ENCODE measurements around the gene KRT84.

Gene KRT84

GRCh38 chr12:52385226-52385702 is at the start of gene KRT84:
Gene KRT84, minus strand, starts transcription at chr12:52385652. Its CDS starts 67 bp downstream, at chr12:52385585.
- DNase-seq (ENCODE audit: low spot score in 2 of 2) (no peak), ATAC-seq (ENCODE audit: low read depth) (no peak)
- no peaks in the 10 kb centered on the region for H3K36me3 Mint-ChIP-seq
- peaks cover 12% of the 10 kb centered on the region for H3K27me3 Mint-ChIP-seq
- H3K4me3 Mint-ChIP-seq = no peak within 1 kb of the TSS
- no peak within 1 kb of the TSS for H3K27ac Mint-ChIP-seq
- H3K4me1 Mint-ChIP-seq = peaks cover 6% of the 10 kb centered on the region
- no peaks in the 10 kb centered on the region for H3K9me3 Mint-ChIP-seq

GRCh38 chr12:52434760-52435530 is 49.5 kb upstream of the KRT84 start:
- H3K9me3 Mint-ChIP-seq = no peaks in the 10 kb centered on the region
- peaks cover 7% of the 10 kb centered on the region for H3K27me3 Mint-ChIP-seq
- no peak for ATAC-seq (ENCODE audit: low read depth)
- no peak overlapping the region for H3K27ac Mint-ChIP-seq
- H3K36me3 Mint-ChIP-seq = no peaks in the 10 kb centered on the region
- no peaks in the 10 kb centered on the region for H3K4me1 Mint-ChIP-seq
- DNase-seq (ENCODE audit: low spot score in 2 of 2) = no peak
- H3K4me3 Mint-ChIP-seq = no peak overlapping the region

GRCh38 chr12:52434081-52434733 is 48.8 kb upstream of the KRT84 start, which contains the start of gene KRT75:
Gene KRT75, minus strand, starts transcription at chr12:52434371. Its CDS starts 67 bp downstream, at chr12:52434304.
- Mint-ChIP-seq H3K27me3 (peaks cover 7% of the 10 kb centered on the region), H3K4me1 (no peaks in the 10 kb centered on the region), H3K27ac (no peak within 1 kb of the TSS), H3K9me3 (no peaks in the 10 kb centered on the region), H3K4me3 (no peak within 1 kb of the TSS), H3K36me3 (no peaks in the 10 kb centered on the region)
- no peak for DNase-seq (ENCODE audit: low spot score in 2 of 2)
- no peak for ATAC-seq (ENCODE audit: low read depth)

GRCh38 chr12:52433501-52434080 is 48.1 kb upstream of the KRT84 start:
- ATAC-seq (ENCODE audit: low read depth) (no peak), DNase-seq (ENCODE audit: low spot score in 2 of 2) (no peak)
- Mint-ChIP-seq H3K4me1 (no peaks in the 10 kb centered on the region), H3K36me3 (no peaks in the 10 kb centered on the region), H3K27ac (no peak overlapping the region), H3K4me3 (no peak overlapping the region), H3K27me3 (peaks cover 8% of the 10 kb centered on the region), H3K9me3 (no peaks in the 10 kb centered on the region)

- Mint-ChIP-seq H3K9me3 (no peaks in the 10 kb centered on the region), H3K4me3 (no peak overlapping the region), H3K4me1 (no peaks in the 10 kb centered on the region), H3K27ac (no peak overlapping the region), H3K36me3 (no peaks in the 10 kb centered on the region), H3K27me3 (peaks cover 10% of the 10 kb centered on the region)
- no peak for ATAC-seq (ENCODE audit: low read depth)
- no peak for DNase-seq (ENCODE audit: low spot score in 2 of 2)
Measured at GRCh38 chr12:52432559-52433207, 47.2 kb upstream of the KRT84 start.

GRCh38 chr12:52428121-52428520 is 42.7 kb upstream of the KRT84 start:
- no peak overlapping the region for H3K4me3 Mint-ChIP-seq
- H3K9me3 Mint-ChIP-seq = no peaks in the 10 kb centered on the region
- ATAC-seq (ENCODE audit: low read depth) (no peak), DNase-seq (ENCODE audit: low spot score in 2 of 2) (no peak)
- H3K36me3 Mint-ChIP-seq = no peaks in the 10 kb centered on the region
- H3K4me1 Mint-ChIP-seq = no peaks in the 10 kb centered on the region
- H3K27ac Mint-ChIP-seq = no peak overlapping the region
- peaks cover 14% of the 10 kb centered on the region for H3K27me3 Mint-ChIP-seq

GRCh38 chr12:52427083-52427482 is 41.6 kb upstream of the KRT84 start:
- no peak overlapping the region for H3K27ac Mint-ChIP-seq
- ATAC-seq (ENCODE audit: low read depth) (no peak), DNase-seq (ENCODE audit: low spot score in 2 of 2) (no peak)
- no peak overlapping the region for H3K4me3 Mint-ChIP-seq
- no peaks in the 10 kb centered on the region for H3K9me3 Mint-ChIP-seq
- no peaks in the 10 kb centered on the region for H3K4me1 Mint-ChIP-seq
- no peaks in the 10 kb centered on the region for H3K36me3 Mint-ChIP-seq
- peaks cover 18% of the 10 kb centered on the region for H3K27me3 Mint-ChIP-seq

- peaks cover 18% of the 10 kb centered on the region for H3K27me3 Mint-ChIP-seq
- no peaks in the 10 kb centered on the region for H3K4me1 Mint-ChIP-seq
- ATAC-seq (ENCODE audit: low read depth) = no peak
- no peaks in the 10 kb centered on the region for H3K36me3 Mint-ChIP-seq
- H3K9me3 Mint-ChIP-seq = no peaks in the 10 kb centered on the region
- no peak overlapping the region for H3K27ac Mint-ChIP-seq
- no peak overlapping the region for H3K4me3 Mint-ChIP-seq
- no peak for DNase-seq (ENCODE audit: low spot score in 2 of 2)
Measured at GRCh38 chr12:52426034-52426433, 40.6 kb upstream of the KRT84 start.

- no peak for DNase-seq (ENCODE audit: low spot score in 2 of 2)
- H3K27ac Mint-ChIP-seq = no peak overlapping the region
- no peaks in the 10 kb centered on the region for H3K4me1 Mint-ChIP-seq
- no peaks in the 10 kb centered on the region for H3K9me3 Mint-ChIP-seq
- no peak for ATAC-seq (ENCODE audit: low read depth)
- no peaks in the 10 kb centered on the region for H3K36me3 Mint-ChIP-seq
- peaks cover 18% of the 10 kb centered on the region for H3K27me3 Mint-ChIP-seq
- H3K4me3 Mint-ChIP-seq = no peak overlapping the region
Measured at GRCh38 chr12:52425466-52425865, 40.0 kb upstream of the KRT84 start.

GRCh38 chr12:52423661-52424500 is 38.4 kb upstream of the KRT84 start:
- peaks cover 4% of the 10 kb centered on the region for H3K4me1 Mint-ChIP-seq

GRCh38 chr12:52423035-52423434 is 37.6 kb upstream of the KRT84 start:
- H3K36me3 Mint-ChIP-seq = no peaks in the 10 kb centered on the region
- H3K9me3 Mint-ChIP-seq = no peaks in the 10 kb centered on the region
- peaks cover 4% of the 10 kb centered on the region for H3K4me1 Mint-ChIP-seq
- no peak overlapping the region for H3K27ac Mint-ChIP-seq
- ATAC-seq (ENCODE audit: low read depth) = no peak
- DNase-seq (ENCODE audit: low spot score in 2 of 2) = no peak
- peaks cover 18% of the 10 kb centered on the region for H3K27me3 Mint-ChIP-seq
- no peak overlapping the region for H3K4me3 Mint-ChIP-seq

More at GRCh38 chr12:52423661-52424500, 38.4 kb upstream of the KRT84 start:
- no peaks in the 10 kb centered on the region for H3K36me3 Mint-ChIP-seq
- H3K27me3 Mint-ChIP-seq = peaks cover 21% of the 10 kb centered on the region
- ATAC-seq (ENCODE audit: low read depth) (no peak), DNase-seq (ENCODE audit: low spot score in 2 of 2) (no peak)
- H3K27ac Mint-ChIP-seq = no peak overlapping the region
- H3K4me3 Mint-ChIP-seq = no peak overlapping the region
- no peaks in the 10 kb centered on the region for H3K9me3 Mint-ChIP-seq

- DNase-seq (ENCODE audit: low spot score in 2 of 2) = no peak
- Mint-ChIP-seq H3K9me3 (no peaks in the 10 kb centered on the region), H3K27ac (no peak overlapping the region), H3K36me3 (no peaks in the 10 kb centered on the region), H3K27me3 (peaks cover 23% of the 10 kb centered on the region), H3K4me3 (no peak overlapping the region), H3K4me1 (peaks cover 4% of the 10 kb centered on the region)
- ATAC-seq (ENCODE audit: low read depth) = no peak
Measured at GRCh38 chr12:52419656-52420055, 34.2 kb upstream of the KRT84 start.

- Mint-ChIP-seq H3K36me3 (no peaks in the 10 kb centered on the region), H3K27me3 (peaks cover 18% of the 10 kb centered on the region), H3K9me3 (no peaks in the 10 kb centered on the region), H3K27ac (no peak overlapping the region), H3K4me3 (no peak overlapping the region), H3K4me1 (peaks cover 4% of the 10 kb centered on the region)
- no peak for DNase-seq (ENCODE audit: low spot score in 2 of 2)
- no peak for ATAC-seq (ENCODE audit: low read depth)
Measured at GRCh38 chr12:52418576-52419110, 33.2 kb upstream of the KRT84 start.

Measured in memory B cell (primary cell).